ENCODE measurements around the gene C12orf42. TPM values are rescaled to one million over a fixed set of nuclear protein-coding genes. Genes with fewer than 3 reads are reported as not detected.

C12orf42 gene
- total and polyA plus RNA-seq, 2 of the 4 experiments (the other 2 are of a cell fraction) = not detected

DNA sequence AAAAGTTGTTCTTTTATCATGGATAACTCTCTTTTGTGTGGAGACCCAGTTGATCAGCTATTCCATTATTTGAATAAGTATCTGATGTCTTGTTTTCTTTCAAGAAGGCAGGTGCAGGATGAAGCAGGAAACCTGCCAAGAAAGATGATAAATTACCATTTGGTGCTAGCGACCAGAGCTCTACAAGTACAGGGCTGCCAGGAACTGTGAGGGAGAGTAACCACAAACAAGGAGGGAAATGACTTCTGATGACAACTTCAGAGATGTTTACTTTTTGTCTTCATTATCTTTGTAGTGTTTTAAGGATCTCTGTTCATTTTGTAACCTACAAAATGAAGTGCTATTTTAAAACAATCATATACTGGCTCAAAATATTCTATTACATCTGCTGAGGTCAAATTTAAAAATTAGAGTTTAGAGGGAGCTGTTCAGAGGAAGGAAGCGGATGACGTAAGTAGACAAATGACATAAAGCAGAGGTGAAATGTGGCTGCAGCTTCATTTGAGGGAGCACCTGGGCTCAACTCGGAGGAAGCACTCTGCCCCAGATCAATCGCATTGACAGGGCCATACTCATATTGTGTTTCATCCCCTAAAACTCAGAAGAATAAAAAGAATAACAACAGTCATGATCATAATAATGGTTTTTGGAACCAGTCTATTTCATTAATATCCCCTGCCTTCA, 226.8 kb downstream of the C12orf42 start:
- no peak overlapping the region for H2AK9ac ChIP-seq (replicated peaks; ENCODE audit: low read depth, low read length, poor library complexity)
- no peaks in the 10 kb centered on the region for H3K4me1 ChIP-seq (ENCODE audit: control insufficient read depth, insufficient read depth, low read length)
- DNase-seq (no peak), ATAC-seq (ENCODE audit: low read depth) (no peak)
- no peak overlapping the region for H3K23ac ChIP-seq (ENCODE audit: low read depth, low read length)
- intact Hi-C loops (cut with micrococcal nuclease) (no loop called here), dilution Hi-C loops (cut with HindIII; ENCODE audit: low sequenced_read_pairs, unreplicated experiment) (no loop called here), in situ Hi-C loops (cut with MboI; ENCODE audit: low sequenced_read_pairs) (no loop called here)
- H3K9me1 ChIP-seq (ENCODE audit: insufficient read depth, low read length) = no peaks in the 10 kb centered on the region
- H3K27me3 ChIP-seq (ENCODE audit: control insufficient read depth, insufficient read depth, low read length) = no peaks in the 10 kb centered on the region
- H4K5ac ChIP-seq (ENCODE audit: low read depth, low read length) = no peak overlapping the region
- WGBS, 2 experiments (ENCODE audit: extremely low coverage in 2 of 2, insufficient read length in 1 of 2) = 70% methylated on average over 2 of the region's 5 CpGs; no CpG with 5 or more reads in 1 of the 2 experiments
- ChIA-PET CTCF (no interaction called here), POLR2A (ENCODE audit: unreplicated experiment) (no interaction called here)
- H2BK15ac ChIP-seq (ENCODE audit: low read depth, low read length) = no peak overlapping the region
- no peak overlapping the region for H2BK20ac ChIP-seq (ENCODE audit: low read depth, low read length)
- H3K56ac ChIP-seq (ENCODE audit: extremely low read depth, insufficient read depth, low read length) = no peak overlapping the region
- H2BK5ac ChIP-seq (ENCODE audit: low read depth, low read length, poor library complexity, severe bottlenecking) = no peak overlapping the region
- H3K4me2 ChIP-seq (ENCODE audit: low read depth, low read length) = no peak overlapping the region
- H3K14ac ChIP-seq (replicated peaks; ENCODE audit: low read depth, low read length) = no peak overlapping the region
- H3K36me3 ChIP-seq (ENCODE audit: control insufficient read depth, insufficient read depth, low read length) = no peaks in the 10 kb centered on the region
- H3K18ac ChIP-seq (ENCODE audit: low read depth, low read length) = no peak overlapping the region
- no peak overlapping the region for H3K4ac ChIP-seq (ENCODE audit: low read depth, low read length)
- H3K27ac ChIP-seq (ENCODE audit: insufficient read depth, low read length) = no peak overlapping the region
- no TSS peak for BruUV-seq (replicated peaks)
- H4K20me1 ChIP-seq (ENCODE audit: insufficient read depth, low read length) = no peaks in the 10 kb centered on the region
- H4K8ac ChIP-seq (ENCODE audit: low read depth in 2 of 2, low read length in 2 of 2) = no peak overlapping the region
- no peak overlapping the region for H4K91ac ChIP-seq (ENCODE audit: insufficient read depth, low read depth, low read length)
- H3K4me3 ChIP-seq (ENCODE audit: insufficient read depth, low read depth, low read length) = no peak overlapping the region
- H3K9me3 ChIP-seq (ENCODE audit: control insufficient read depth, insufficient read depth, low read length) = peaks cover 11% of the 10 kb centered on the region; the same call in 1 of the 2 replicates
- no peak overlapping the region for H2AFZ ChIP-seq (replicated peaks; ENCODE audit: low read length, poor library complexity)
- H2BK120ac ChIP-seq (ENCODE audit: low read depth, low read length) = no peak overlapping the region
- TF ChIP-seq MXI1 (IDR thresholded peaks at IDR 0.05; ENCODE audit: borderline replicate concordance, low read depth, low read length) (no peak), MAZ (IDR thresholded peaks at IDR 0.05; ENCODE audit: borderline replicate concordance, low read depth, low read length) (no peak), RFX5 (IDR thresholded peaks at IDR 0.05; ENCODE audit: low read depth, low read length) (no peak)
- TF ChIP-seq, protein P1, sequence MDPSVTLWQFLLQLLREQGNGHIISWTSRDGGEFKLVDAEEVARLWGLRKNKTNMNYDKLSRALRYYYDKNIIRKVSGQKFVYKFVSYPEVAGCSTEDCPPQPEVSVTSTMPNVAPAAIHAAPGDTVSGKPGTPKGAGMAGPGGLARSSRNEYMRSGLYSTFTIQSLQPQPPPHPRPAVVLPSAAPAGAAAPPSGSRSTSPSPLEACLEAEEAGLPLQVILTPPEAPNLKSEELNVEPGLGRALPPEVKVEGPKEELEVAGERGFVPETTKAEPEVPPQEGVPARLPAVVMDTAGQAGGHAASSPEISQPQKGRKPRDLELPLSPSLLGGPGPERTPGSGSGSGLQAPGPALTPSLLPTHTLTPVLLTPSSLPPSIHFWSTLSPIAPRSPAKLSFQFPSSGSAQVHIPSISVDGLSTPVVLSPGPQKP (IDR thresholded peaks at IDR 0.05; ENCODE audit: borderline replicate concordance, low read depth, low read length) = no peak
- TF ChIP-seq, protein P2, sequence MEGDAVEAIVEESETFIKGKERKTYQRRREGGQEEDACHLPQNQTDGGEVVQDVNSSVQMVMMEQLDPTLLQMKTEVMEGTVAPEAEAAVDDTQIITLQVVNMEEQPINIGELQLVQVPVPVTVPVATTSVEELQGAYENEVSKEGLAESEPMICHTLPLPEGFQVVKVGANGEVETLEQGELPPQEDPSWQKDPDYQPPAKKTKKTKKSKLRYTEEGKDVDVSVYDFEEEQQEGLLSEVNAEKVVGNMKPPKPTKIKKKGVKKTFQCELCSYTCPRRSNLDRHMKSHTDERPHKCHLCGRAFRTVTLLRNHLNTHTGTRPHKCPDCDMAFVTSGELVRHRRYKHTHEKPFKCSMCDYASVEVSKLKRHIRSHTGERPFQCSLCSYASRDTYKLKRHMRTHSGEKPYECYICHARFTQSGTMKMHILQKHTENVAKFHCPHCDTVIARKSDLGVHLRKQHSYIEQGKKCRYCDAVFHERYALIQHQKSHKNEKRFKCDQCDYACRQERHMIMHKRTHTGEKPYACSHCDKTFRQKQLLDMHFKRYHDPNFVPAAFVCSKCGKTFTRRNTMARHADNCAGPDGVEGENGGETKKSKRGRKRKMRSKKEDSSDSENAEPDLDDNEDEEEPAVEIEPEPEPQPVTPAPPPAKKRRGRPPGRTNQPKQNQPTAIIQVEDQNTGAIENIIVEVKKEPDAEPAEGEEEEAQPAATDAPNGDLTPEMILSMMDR (conservative IDR thresholded peaks at IDR 0.05; ENCODE audit: low read depth, low read length) = no peak
- H3K9ac ChIP-seq (ENCODE audit: low read depth, low read length) = no peak overlapping the region
- no peak overlapping the region for H2AK5ac ChIP-seq (ENCODE audit: low read depth, low read length)
- H3K79me1 ChIP-seq (ENCODE audit: low read depth in 1 of 2, low read length in 2 of 2) = no peaks in the 10 kb centered on the region

All from IMR-90 (cell line).